ENCODE measurements around the gene CHST12.

DNA sequence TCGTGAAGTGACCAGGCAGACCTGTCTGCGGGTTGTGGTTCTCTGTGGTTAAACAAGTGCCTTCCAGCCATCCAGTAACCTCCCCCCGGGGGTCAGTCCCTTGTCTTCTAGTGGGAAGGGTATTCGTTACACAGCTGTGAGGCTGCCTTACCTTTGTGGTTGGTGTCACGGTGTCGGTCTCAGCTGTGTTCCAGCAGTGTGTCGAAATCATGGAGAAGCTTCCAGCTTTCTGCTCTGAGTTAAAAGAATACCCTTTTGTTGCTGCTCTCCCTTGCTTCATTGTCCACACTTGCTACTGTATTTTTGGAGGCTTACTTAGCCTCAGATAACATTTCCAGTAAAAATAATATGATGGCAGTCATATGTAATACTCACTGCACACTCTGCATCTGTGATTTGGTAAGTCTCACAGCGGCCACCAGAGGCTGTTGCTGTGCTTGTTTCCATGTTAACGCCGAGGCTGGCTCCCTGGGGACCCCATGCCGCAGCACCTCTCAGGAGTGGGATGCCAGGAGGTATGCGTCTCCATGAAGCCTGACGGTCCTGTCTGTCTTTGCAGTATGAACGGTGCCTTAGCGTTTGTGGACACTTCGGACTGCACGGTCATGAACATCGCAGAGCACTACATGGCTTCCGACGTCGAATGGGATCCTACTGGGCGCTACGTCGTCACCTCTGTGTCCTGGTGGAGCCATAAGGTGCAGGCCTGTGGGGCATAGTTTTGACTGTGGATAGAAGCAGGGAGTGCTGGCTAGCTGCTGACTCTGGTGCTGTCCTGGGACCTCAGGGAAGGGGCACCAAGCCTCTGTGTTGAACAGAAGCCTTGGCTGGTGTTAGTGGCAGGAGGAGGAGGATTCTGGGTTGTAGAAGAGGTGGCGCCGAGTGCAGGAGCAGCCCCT is 28.3 kb upstream of the CHST12 start:
- TF ChIP-seq, protein P1, sequence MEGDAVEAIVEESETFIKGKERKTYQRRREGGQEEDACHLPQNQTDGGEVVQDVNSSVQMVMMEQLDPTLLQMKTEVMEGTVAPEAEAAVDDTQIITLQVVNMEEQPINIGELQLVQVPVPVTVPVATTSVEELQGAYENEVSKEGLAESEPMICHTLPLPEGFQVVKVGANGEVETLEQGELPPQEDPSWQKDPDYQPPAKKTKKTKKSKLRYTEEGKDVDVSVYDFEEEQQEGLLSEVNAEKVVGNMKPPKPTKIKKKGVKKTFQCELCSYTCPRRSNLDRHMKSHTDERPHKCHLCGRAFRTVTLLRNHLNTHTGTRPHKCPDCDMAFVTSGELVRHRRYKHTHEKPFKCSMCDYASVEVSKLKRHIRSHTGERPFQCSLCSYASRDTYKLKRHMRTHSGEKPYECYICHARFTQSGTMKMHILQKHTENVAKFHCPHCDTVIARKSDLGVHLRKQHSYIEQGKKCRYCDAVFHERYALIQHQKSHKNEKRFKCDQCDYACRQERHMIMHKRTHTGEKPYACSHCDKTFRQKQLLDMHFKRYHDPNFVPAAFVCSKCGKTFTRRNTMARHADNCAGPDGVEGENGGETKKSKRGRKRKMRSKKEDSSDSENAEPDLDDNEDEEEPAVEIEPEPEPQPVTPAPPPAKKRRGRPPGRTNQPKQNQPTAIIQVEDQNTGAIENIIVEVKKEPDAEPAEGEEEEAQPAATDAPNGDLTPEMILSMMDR (IDR thresholded peaks at IDR 0.05), result no peak
- TF ChIP-seq EP300 (IDR thresholded peaks at IDR 0.05) (no peak), POLR2A (IDR thresholded peaks at IDR 0.05) (no peak)
